Bone marrow (tissue), 2 donors: ENCODE measurements around the gene ATP5F1D.
"Not testable (repeated sequence)": the region's sequence is repeated elsewhere in the genome, so short reads cannot be mapped to it uniquely, and the experiment has no call there.

Experiments
- DNase-seq, 2 donors: peaks; one replicate each; lab custom pipeline; 2025; lab: John Stamatoyannopoulos, UW

The ATP5F1D gene

DNA sequence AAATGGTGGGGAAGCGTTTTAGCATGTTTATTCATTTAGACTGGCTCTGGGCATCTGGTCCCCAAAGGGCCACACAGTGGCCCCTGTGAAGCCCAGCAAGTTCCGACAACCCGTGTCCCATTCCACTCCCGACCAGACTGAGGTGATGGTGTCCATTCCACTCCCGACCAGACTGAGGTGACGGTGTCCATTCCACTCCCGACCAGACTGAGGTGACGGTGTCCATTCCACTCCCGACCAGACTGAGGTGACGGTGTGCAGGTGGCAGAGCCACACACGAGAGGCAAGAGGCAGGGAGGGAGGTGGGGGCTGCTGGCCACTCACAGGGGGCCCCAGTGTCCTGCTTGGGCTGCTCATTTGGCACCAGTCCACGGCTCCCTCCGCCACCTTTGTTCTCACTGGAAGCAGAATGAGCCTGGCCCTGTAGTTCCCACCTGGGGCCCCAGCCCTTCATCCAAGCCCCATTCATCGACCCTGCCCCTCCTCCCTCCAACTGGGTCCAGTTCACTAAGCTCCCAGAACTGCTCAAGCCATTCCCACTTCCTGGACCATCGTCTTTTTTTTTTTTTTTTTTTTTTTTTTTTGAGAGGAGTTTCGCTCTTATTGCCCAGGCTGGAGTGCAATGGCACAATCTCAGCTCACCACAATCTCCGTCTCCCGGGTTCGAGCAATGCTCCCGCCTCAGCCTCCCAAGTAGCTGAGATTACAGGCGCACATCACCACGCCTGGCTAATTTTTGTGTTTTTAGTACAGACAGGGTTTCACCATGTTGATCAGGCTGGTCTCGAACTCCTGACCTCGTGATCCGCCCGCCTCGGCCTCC lies 4.9 kb downstream of the ATP5F1D start:
- DNase-seq = not testable (repeated sequence)

DNA sequence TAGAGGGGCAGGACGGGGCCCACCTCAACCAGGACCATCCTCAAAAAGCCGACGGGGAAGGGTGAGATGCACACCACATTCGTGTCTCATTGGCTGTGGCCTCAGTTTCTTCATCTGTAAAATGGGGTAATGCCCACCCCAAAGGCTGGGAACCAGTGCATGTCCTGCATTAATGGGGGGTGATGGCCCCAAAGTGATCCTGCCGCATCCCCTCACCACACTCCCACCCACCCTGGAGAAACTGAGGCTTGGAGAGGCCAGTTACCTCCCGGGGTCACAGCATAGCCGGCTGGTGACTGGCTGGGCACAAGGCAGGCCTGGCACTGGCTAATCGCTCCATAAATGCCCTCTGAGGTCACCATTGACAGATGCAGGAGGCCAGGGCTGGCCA lies 6.2 kb downstream of the ATP5F1D start:
- no peak for DNase-seq

DNA sequence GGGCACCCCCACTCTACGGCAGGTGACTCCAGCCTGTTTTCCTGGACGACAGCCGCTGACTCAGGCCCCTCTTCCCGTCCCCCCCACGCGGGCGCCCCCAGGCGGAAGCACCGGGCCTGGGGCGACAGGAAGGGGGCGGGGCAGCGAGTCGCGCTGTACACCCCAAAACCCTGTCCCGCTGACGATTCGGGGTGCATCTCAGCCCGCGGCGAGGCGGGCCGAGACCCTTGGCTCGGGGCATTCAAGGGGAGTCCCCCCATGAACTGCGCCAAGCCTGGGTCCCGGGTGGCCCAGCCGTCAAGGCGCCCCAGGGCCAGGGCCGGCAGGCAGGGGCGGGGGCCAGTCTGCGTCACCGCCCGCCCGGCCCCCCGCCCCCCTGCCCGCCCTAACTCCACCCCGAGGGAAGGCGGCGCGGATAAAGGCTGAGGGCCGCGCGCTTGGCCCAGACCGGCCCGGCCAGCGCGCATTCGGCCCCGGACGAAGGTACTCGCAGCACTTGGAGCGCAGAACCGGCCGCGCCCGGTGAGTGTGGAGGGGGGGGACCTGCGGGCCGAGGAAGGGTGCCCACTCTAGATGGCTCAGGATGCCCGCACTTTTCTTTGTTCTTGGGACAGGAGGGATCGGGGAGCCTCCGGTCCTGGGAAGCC lies 6.7 kb downstream of the ATP5F1D start, which contains the start of gene MIDN:
Gene MIDN, plus strand, starts transcription at position 445 of the 647 bp plus-strand sequence. CDS start 1,714 bp downstream, outside the sequence.
- peak; percentile 83 to 95 for DNase-seq

DNA sequence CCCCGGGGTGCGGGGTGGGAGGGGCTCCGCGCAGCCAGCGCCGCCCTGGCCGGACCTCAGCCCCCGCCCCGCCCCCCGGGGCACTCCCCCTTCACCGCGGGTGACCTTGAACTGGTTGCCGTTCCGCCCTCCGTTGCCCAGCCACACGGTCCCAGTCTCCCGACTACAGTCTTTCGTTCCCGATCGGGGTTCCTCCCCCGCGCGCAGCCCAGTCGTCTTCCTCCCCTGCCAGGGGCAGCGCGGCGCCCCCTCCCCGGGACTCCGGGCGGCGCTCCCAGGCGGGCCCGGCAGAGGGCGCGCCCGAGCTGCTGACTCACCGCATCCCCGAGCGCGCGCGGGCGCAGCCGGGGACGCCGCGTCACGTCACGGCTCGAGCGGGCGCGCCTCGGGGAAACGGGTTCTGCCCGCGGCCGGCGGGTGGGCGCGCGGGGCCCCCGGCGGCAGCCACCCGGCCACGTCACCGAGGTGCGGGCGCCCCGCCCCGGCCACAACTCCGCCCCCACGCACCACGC lies 7.3 kb downstream of the ATP5F1D start:
- peak in 1 of 2 donors; percentile 45 for DNase-seq

DNA sequence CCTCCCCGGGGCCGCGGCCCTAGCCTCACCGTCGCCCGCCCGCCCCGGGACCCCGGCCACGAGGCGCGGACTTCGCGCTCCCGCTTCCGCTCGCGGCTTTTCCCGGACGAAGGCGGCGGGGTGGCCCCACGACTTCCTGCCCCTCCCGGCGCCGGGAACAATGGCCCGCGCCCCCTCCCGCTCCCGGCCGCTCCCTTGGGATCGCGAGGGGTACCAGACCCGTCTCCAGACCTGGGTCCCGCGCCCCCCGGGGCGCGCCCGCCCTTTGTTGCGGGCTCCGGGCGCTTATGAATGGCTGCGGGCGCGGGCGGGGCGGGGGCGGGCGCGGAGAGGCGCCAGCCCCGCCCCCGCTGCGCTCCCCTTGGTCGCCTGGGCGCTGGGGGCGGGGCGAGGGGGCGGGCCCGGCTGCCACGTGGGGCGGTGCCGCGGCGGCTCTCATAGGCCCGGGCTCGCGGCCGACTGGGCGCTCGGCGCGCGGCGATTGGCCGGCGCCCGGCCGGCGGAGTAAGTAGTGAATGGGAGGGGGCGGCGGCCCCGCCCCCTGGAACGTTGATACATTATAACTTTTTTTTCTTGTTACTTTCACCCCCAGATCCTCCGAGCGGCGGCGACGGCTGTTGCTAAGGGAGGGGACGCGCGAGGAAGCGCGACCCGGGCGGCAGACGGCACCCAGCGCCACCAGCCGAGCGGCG lies 7.9 kb downstream of the ATP5F1D start:
- peak; percentile 83 to 94 for DNase-seq

DNA sequence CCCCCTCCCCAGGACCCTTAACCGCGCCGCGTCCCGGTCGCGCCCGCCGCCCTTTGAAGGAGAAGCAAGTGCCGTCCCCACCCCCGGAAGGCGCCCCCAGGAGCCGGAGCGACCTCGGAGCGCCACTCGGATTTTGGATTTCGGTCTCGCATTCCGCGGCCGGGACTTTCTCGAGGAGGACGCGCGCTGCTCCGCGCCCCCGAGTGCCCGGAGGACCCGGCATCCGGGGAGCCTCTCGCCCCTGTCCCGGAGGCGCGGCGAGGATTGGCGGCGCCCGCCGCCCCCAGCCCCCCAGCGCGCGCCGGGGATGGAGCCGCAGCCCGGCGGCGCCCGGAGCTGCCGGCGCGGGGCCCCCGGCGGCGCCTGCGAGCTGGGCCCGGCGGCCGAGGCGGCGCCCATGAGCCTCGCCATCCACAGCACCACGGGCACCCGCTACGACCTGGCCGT lies 8.5 kb downstream of the ATP5F1D start:
- no peak for DNase-seq

DNA sequence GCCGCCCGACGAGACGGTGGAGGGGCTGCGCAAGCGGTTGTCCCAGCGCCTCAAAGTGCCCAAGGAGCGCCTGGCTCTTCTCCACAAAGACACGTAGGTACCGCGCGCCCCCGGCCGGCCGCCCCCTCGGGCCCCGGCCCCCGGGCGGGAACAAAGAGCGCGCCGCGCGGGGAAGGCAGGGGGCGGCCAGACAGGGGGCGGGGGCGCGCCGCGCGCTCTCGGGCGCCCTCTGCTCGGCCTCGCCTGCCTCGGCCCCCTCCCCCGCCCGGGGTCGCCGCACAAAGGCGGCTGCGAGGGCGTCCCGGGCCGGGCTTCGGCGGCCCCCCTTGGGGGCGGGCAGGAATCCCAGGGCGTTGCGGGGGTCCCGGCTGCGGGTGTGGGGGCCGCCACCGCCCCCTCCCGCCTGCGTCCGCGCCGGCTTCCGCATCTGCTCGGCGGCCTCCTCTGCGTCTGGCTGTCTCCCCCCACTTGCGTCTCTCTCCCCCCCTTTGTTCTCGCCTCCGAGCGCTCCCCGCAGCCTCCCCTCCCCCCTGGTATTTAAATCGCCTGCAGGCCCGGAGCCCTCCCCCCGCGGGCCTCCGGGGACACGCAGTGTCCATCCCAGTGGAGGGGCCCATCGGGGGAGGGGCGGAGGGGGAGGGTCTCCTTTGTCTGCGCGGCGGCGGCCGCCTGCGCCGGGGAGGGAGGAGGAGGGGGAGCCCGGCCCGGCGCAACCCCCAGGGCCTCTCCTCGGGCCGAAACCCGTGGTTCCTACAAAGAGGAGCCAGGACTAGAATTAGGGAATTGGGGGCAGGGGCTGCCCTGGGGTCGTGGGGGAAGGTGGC lies 9.1 kb downstream of the ATP5F1D start:
- no peak for DNase-seq

DNA sequence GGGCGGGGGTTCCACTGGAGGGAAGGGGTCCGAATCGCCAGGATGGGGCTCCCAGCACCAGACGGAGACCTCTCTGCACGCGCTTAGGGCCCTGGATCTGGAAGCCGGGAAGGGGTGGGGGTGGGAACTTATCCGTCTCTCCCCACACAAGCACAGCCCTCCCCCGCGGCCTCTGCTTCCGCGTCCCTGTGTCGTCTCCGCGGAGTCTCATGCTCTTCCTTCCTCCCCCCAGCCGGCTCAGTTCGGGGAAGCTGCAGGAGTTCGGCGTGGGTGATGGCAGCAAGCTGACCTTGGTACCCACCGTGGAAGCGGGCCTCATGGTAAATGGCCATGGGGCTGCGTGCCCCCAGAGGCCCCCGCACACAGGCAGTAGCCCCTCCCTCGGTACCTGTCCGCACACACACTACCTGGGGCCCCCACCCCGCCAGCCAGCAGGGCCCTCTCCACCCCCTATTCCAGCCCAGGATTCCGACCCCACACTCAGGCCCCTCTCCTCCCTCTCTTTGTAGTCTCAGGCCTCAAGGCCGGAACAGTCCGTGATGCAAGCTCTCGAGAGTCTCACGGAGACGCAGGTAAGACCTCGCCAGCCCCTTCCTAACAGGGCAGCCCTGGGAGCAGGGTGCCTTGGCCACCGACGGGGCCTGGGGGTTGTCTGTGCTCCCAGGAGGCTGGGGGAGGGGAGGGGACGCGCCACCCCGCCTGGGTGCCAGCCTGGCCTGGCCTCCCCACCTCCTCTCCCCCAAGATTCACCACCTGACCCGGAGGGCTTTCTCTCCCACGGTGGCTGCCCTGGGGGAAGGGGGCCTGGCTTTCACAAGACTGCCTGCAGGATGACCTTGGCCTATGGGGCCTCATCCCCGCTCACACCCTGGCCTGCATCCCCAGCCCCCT lies 10.0 kb downstream of the ATP5F1D start:
- peak; percentile 58 to 59 for DNase-seq

DNA sequence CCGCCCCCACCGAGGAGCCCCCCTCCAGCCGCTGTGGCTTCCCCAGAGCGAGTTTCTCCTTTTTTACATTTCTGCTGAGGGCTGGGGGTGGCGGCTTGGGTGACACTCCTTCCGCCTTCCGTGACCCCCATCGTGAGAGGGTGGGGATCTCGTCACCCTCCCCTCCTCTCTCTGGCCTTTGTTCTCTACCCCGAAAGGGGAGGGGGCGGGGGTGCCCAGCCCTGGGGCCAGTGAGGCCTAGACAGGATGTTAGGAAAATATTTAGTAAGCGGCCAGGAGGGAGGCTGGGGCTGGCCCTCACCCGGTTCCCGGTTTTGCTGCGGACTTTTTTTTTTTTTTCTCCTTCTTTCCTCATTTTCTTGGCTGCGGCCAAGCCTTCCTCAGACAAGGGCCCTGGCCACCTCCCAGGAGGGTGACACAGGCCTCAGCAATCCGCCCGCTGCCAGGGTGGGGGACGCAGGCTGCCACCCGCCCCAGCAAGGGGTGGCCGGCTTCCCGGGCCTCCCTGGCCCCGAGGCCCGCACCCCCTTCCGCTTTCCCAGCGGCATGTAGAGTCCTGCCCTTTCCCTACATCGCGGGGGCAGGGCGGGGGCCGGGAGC lies 10.8 kb downstream of the ATP5F1D start:
- DNase-seq = peak; percentile 87 to 90

DNA sequence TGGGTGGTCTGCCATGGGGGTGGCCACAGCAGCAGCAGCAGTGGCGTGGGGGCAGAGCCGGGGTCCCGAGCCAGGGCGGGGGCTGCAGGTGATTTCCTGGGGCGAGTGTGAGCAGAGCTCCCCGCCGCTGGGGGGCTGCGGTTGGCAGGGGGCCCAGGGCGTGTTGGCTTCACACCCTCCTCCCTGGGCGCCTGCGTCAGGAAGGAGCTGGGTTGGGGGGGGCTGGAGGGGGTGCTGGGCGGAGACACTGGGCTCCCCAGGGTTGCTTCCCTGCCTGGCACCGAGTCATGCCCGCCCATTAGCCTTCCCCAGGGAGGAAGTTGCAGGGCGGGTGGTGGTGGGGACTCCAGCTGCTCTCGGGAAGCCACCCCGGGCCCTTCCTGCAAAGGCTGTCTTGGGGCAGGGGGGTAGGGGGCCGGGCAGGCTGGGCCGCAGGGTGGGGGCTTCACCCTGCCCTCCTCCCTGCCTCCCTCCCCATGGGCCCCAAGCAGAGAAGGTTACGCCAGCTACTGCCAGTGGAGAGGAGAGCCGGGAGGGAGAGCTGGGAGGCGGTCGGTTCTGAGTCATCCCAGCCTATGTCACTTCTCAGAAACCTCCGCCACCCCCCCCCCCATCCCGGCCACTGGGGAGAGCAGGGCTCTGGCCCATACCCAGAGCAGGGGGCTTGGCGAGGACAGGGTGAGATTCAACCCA lies 11.4 kb downstream of the ATP5F1D start:
- peak; percentile 96 to 99 for DNase-seq

DNA sequence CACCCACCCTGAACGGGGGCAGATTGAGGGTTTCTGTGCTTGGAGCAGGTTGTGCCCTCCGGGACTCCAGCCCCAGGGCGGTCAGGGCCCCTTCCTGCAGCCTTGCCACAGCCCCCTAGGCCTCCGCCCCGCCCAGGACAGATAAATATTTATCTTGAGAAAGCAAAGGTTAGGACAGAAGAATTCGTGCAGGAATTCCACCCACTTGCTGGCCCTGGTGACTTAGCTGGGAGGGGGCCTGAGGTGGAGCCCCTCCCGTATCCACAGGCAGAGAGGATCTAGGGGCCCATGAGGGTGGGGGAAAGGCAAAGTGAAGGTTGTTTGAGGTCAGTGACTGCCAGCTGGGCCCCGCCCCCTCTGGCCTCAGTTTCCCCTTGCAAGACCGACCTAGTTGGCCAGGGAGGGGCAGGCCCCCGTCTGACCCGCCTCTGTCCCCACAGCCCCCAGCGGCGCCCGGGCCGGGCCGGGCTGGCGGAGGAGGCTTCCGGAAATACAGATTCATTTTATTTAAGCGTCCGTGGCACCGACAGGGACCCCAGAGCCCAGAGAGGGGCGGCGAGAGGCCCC lies 12.0 kb downstream of the ATP5F1D start:
- no peak for DNase-seq

DNA sequence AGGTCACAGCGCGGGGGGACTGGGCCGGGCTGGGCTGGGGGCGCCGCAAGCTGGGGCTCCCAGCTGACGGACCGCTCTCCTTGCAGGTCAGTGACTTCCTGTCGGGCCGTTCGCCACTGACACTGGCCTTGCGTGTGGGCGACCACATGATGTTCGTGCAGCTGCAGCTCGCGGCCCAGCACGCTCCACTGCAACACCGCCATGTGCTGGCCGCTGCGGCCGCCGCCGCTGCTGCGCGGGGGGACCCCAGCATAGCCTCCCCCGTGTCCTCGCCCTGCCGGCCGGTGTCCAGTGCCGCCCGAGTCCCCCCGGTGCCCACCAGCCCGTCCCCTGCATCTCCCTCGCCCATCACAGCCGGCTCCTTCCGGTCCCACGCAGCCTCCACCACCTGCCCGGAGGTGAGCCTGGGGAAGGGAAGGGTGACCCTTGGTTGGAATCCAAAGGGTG lies 12.6 kb downstream of the ATP5F1D start:
- no peak for DNase-seq

DNA sequence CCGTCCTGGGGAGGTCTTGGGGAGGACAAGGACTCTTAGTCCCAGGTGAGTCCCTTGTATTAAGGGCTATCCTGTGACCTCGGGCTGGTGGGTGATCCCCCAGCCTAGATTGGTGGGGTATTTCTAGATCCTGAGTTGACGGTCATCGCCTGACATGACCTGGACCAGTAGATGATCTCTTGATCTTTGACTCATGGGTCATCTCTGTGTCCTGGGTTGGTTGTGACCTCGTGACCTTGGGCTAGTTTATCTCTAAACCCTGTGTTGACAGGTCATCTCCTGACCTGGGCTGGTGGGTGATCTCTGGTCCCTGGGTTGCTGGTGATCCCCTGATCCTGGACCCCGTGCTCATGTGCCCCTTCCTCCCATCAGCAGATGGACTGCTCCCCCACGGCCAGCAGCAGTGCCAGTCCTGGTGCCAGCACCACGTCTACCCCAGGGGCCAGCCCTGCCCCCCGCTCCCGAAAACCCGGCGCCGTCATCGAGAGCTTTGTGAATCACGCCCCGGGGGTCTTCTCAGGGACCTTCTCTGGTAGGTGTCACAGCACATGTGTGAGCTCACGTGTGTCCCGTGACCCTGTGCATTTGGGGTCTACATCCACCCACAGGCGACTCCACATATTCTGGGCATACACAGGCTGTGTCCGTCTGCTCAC lies 13.1 kb downstream of the ATP5F1D start:
- DNase-seq = no peak

DNA sequence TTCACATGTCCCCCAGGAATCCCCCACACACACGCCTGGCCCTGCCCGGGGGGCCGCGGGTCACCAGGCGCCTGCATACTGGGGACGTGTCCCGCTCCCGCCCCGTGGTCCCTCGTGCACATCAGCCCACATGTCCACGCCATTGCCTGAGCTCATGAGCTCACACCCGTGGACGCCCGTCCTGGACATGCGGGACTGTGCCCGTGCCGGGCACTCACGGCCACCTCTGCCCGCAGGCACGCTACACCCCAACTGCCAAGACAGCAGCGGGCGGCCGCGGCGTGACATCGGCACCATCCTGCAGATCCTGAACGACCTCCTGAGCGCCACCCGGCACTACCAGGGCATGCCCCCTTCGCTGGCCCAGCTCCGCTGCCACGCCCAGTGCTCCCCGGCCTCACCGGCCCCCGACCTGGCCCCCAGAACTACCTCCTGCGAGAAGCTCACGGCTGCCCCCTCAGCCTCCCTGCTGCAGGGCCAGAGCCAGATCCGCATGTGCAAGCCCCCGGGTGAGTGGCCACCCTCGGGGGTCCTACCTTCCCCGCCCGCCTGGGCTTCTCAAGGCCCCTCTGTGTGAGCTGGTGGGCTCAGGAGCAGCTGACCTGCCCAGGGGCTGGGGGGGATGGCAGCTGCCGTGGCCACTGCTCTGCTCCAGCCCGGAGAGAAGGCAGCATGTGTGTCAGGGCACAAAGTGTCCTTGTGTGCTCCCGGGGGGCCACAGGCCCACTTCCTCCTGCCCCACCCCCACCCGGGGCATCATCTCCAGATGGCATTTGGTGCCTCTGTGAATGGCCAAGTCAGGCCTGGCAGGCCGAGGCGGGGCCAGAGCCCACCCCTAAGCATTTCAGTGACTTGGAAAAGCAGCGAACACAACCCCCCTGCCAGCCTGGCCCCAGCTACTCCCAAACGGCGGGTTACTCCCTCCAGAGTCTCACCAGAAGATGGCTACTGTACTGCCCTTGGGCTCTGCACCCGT lies 13.9 kb downstream of the ATP5F1D start:
- no peak for DNase-seq

DNA sequence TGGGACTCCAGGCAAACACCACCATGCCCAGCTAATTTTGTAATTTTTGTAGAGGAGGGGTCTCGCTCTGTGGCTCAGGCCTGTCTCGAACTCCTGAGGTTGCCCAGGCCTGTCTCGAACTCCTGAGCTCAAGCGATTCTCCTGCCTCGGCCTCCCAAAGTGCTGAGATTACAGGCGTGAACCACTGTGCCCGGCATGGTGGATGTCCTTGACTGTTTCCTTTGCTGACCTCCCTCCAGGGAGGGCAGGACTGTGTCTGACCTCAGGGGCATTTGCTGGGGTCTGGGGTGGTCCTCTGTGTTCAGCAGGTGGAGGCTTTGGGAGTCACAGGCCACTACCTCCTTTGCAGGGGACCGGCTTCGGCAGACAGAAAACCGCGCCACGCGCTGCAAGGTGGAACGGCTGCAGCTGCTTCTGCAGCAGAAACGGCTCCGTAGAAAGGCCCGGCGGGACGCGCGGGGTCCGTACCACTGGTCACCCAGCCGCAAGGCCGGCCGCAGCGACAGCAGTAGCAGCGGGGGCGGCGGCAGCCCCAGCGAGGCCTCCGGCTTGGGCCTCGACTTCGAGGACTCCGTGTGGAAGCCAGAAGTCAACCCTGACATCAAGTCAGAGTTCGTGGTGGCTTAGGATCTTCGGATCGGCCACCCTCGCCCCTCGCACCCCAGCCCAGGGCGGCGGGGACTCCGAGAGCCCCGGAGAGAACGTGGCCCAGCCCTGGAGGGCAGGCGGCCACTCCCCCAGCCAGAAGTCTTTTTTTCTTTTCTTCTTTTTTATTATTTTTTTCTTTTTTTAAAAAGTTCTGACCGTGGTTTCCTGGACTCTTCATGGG lies 15.3 kb downstream of the ATP5F1D start:
- no peak for DNase-seq

DNA sequence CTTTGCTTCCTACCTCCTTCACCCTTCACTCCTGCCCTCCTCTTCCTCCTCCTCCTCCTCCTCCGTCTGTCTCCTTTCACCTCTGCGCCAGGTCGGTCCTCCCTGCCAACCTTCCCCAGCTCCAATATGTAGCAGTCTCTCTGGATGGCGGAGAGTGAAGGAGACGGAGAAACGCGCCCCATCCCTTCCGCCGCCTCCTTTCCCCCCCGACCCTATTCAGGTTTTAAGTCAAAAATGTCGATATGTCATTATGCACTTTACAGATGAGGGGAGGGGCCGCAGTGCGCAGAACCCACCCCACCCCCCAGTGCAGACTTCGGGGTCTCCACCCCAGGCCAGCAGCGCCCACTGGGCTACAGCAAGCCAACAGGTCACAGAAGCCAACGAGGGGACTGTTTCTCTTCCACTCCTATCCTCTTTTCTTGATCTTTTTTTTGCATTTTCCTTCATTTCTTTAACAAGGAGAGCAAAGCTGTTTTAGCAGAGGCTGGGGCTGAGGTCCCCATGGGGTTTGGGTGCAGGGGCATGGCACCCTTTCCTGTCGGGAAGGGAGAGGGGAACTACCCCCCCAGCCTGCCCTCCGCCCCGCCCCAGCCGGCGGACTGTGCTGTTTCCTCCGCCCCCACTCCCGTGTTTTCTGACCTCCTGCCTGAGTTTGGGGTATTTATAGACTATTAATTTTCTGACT lies 16.1 kb downstream of the ATP5F1D start:
- no peak for DNase-seq
